IgD-negative memory B cell (primary cell): ENCODE measurements around the gene FANCE. TPM values are rescaled to one million over a fixed set of nuclear protein-coding genes. Genes with fewer than 3 reads are reported as not detected.

Source experiments
- H3K27ac Mint-ChIP-seq, 3 donors: one replicate each; pipeline ENCODE4 v1.8.0; 2020 to 2022; ENCODE audit warnings: mild to moderate bottlenecking in 3 of 3, mixed read lengths in 3 of 3, moderate library complexity in 1 of 3
- H3K27me3 Mint-ChIP-seq: one replicate; pipeline ENCODE4 v1.8.0; 2021; ENCODE audit warnings: mixed read lengths
- H3K36me3 Mint-ChIP-seq: one replicate; pipeline ENCODE4 v1.8.0; 2020; ENCODE audit warnings: mild to moderate bottlenecking, mixed read lengths
- H3K4me1 Mint-ChIP-seq, 3 donors: one replicate each; pipeline ENCODE4 v1.8.0; 2020 to 2022; ENCODE audit warnings: mixed read lengths in 3 of 3, mild to moderate bottlenecking in 1 of 3
- H3K4me3 Mint-ChIP-seq, 4 donors: one replicate each; pipeline ENCODE4 v1.8.0; 2020 to 2022; ENCODE audit warnings: mild to moderate bottlenecking in 4 of 4, mixed read lengths in 4 of 4, moderate library complexity in 3 of 4
- H3K9me3 Mint-ChIP-seq, 3 donors: one replicate each; pipeline ENCODE4 v1.8.0; 2020 to 2021; ENCODE audit warnings: mixed read lengths in 3 of 3, mild to moderate bottlenecking in 1 of 3
- polyA plus RNA-seq: library from polyadenylated mRNA; unstranded; fragments of 300-500 nt; fragmentation: Illumina TruSeq; gene quantifications from one replicate; pipeline ENCODE4 v1.2.3, GENCODE V29; 2021

FANCE gene
- polyA plus RNA-seq, 1 donor from 2014 or later: 5.8 TPM

DNA sequence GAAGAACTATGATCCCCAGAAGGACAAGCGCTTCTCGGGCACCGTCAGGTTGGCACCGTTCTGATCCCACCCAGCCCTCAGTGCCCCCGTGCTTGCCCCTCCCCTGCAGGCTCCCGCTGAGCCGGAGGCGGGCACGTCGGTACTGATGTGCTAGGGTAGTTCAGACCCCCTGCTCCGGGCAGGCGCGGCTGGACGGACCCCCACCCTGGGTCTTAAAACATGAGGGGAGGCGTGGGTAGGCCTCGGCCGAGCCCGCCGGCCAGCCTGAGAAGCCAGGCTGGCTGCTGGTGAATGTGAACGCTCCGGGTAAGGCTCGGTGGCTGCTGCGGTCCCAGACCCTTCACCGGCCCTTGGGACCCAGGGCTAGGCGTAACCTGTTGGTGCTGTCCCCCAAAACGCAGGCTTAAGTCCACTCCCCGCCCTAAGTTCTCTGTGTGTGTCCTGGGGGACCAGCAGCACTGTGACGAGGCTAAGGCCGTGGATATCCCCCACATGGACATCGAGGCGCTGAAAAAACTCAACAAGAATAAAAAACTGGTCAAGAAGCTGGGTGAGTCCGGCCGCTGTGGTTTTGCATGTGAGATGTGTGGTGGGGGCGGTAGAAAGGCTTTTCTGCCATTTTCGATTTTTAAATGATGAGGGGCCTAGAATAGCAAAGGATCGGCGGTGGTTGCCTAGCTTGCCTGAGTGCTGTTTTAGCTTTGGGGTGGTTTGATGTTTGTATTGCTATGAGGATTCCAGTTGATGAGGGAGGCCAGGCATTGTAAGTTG, 17.0 kb downstream of the FANCE start:
- Mint-ChIP-seq H3K9me3 (no peaks in the 10 kb centered on the region), H3K4me1 (peaks cover 18 to 30% (median 29%) of the 10 kb centered on the region in 3 donors), H3K27me3 (no peaks in the 10 kb centered on the region), H3K4me3 (peak overlapping the region; percentile 92 to 99 (median 98)), H3K36me3 (peaks cover 2% of the 10 kb centered on the region), H3K27ac (peak overlapping the region; percentile 96 to 99 (median 99))

DNA sequence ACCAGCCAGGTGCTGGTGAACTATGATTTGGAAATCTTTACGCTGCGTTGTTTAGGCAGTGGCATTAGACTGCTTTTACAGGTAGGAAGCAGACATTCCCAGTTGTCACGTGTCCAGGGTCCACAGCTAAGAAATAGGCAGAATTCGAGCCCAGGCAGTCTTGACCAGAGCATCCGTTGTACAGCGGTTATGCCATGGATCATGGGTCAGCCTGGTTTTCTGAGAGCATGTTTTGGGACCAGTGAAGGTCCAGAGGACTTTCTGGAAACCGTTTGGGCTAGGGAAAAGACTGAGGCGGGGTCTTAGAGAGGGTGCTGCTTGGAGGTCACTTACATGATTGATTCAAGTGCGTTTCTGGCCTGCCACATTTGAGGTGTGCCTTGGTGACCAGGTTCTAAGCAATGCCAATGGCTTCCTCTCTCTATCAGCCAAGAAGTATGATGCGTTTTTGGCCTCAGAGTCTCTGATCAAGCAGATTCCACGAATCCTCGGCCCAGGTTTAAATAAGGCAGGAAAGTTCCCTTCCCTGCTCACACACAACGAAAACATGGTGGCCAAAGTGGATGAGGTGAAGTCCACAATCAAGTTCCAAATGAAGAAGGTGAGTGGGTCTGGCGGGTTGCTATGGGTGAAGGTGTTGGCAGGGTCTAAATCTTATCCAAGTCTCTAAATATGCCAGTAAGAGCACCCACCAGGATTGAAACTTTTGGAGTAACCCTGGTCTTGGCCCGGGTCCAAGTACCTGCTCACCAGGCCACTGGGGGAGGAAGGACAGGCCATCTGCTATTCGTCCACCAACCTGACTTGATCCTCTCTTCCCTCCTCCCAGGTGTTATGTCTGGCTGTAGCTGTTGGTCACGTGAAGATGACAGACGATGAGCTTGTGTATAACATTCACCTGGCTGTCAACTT, 17.9 kb downstream of the FANCE start:
- Mint-ChIP-seq H3K27me3 (no peaks in the 10 kb centered on the region), H3K9me3 (no peaks in the 10 kb centered on the region), H3K36me3 (peaks cover 2% of the 10 kb centered on the region), H3K4me1 (peaks cover 18 to 30% (median 29%) of the 10 kb centered on the region in 3 donors), H3K4me3 (peak overlapping the region; percentile 92 to 99 (median 98)), H3K27ac (peak overlapping the region; percentile 96 to 99 (median 99))

GRCh38 chr6:35470663-35471120, 18.6 kb downstream of the FANCE start:
- Mint-ChIP-seq H3K4me1 (peaks cover 18 to 30% (median 29%) of the 10 kb centered on the region in 3 donors), H3K9me3 (no peaks in the 10 kb centered on the region), H3K27me3 (no peaks in the 10 kb centered on the region), H3K27ac (peak overlapping the region; percentile 58 to 99 (median 96)), H3K4me3 (peak overlapping the region; percentile 92 to 99 (median 98)), H3K36me3 (peaks cover 2% of the 10 kb centered on the region)

DNA sequence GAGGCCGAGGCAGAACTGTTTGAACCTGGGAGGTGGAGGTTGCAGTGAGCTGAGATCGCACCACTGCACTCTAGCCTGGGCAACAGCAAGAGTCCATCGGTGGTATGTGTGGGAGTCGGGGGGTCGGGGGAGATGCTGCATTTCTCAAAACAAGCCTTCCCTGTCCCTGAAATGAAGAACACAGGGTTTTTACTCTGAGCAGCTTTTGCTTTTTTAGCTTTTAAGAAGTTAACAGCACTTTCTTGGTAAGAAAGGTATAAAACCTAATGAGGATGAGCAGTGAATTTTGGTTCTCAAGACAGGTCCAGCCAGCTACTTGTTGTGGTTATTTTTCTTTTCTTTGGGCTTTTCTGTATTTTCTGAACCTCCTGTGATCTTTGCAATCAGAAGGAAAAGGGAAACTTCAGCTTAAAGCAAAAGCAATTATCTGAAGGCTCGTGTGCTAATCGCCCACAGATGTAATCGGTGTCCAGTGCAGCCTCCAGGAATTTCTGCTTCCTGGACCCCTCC, 19.8 kb downstream of the FANCE start:
- Mint-ChIP-seq H3K9me3 (no peaks in the 10 kb centered on the region), H3K27ac (peak overlapping the region in 2 of 3 donors; percentile 96 to 99), H3K27me3 (no peaks in the 10 kb centered on the region), H3K4me3 (peak overlapping the region in 1 of 4 donors; percentile 99), H3K36me3 (peaks cover 2% of the 10 kb centered on the region), H3K4me1 (peaks cover 22 to 30% (median 29%) of the 10 kb centered on the region in 3 donors)

DNA sequence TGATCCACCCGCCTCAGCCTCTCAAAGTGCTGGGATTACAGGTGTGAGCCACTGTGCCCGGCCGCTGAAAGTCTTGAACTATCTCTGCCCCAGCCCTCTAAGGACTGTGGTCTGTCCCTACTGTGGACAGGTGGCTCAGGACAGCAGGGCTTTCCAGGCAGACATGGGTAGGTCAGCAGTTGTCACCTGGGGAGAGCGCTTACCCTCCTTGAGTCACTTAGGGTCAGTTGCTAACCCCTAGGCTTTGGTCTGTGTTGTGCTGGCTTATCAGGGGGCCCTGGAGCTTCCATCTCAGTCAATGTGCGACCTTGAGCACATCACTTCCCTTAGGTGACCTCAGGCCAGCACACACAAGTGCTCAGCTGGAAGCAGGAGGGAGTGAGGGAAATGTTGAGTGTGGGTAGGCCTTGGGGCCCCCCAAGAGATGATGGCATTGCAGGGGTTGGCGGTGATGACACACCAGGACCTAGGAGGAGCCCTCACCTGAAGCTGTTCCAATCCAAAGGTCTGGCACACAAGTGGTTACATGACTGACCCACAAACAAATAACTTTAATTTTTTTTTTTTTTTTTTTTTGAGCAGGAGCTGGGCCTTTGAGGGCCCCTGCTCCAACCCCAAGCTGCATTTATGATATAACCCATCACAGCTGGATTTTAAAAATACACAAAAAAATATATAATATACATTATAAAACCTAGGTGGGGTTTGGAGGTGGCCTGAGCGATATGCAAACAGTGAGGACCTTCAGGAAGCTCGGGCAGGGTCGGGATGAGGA, 21.1 kb downstream of the FANCE start:
- Mint-ChIP-seq H3K27ac (peak overlapping the region in 2 of 3 donors; percentile 27 to 72), H3K36me3 (peaks cover 2% of the 10 kb centered on the region), H3K4me1 (peaks cover 19 to 25% (median 22%) of the 10 kb centered on the region in 3 donors), H3K9me3 (no peaks in the 10 kb centered on the region), H3K27me3 (no peaks in the 10 kb centered on the region), H3K4me3 (no peak overlapping the region)

DNA sequence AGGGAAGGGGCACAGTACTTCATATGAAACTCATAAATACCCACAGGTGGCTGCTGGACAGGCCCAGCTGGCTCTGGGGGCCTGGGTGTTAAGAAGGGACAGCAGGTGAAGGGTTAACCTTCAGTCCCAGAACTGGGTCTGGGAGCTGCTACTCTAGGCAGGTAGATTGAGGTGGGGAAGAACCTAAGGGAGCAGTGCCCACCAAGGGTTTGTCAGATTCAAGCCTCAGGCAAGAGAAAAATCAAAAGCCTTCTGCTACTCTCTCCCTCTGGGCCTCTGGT, 21.7 kb downstream of the FANCE start:
- Mint-ChIP-seq H3K27me3 (no peaks in the 10 kb centered on the region), H3K4me3 (no peak overlapping the region), H3K27ac (peak overlapping the region in 2 of 3 donors; percentile 27 to 72), H3K4me1 (peaks cover 16 to 25% (median 22%) of the 10 kb centered on the region in 3 donors), H3K36me3 (peaks cover 2% of the 10 kb centered on the region), H3K9me3 (no peaks in the 10 kb centered on the region)

- H3K36me3 Mint-ChIP-seq: peaks cover 2% of the 10 kb centered on the region
- H3K27me3 Mint-ChIP-seq: no peaks in the 10 kb centered on the region
- H3K4me3 Mint-ChIP-seq: peak overlapping the region in 1 of 4 donors; percentile 70
- H3K4me1 Mint-ChIP-seq: peaks cover 14 to 23% (median 22%) of the 10 kb centered on the region in 3 donors
- no peaks in the 10 kb centered on the region for H3K9me3 Mint-ChIP-seq
- H3K27ac Mint-ChIP-seq: peak overlapping the region in 1 of 3 donors; percentile 72
These were observed 22.2 kb downstream of the FANCE start for GRCh38 chr6:35474131-35474941.

- no peak overlapping the region for H3K27ac Mint-ChIP-seq
These were observed 22.9 kb downstream of the FANCE start for GRCh38 chr6:35474942-35475570.

GRCh38 chr6:35475573-35475972, 23.4 kb downstream of the FANCE start:
- no peaks in the 10 kb centered on the region for H3K27me3 Mint-ChIP-seq
- H3K36me3 Mint-ChIP-seq: peaks cover 2% of the 10 kb centered on the region
- H3K4me1 Mint-ChIP-seq: peaks cover 8 to 16% (median 11%) of the 10 kb centered on the region in 3 donors
- H3K27ac Mint-ChIP-seq: peak overlapping the region in 1 of 3 donors; percentile 74
- no peaks in the 10 kb centered on the region for H3K9me3 Mint-ChIP-seq
- no peak overlapping the region for H3K4me3 Mint-ChIP-seq

More at GRCh38 chr6:35474942-35475570, 22.9 kb downstream of the FANCE start:
- Mint-ChIP-seq H3K4me1 (peaks cover 10 to 17% (median 16%) of the 10 kb centered on the region in 3 donors), H3K27me3 (no peaks in the 10 kb centered on the region), H3K9me3 (no peaks in the 10 kb centered on the region), H3K4me3 (no peak overlapping the region), H3K36me3 (peaks cover 2% of the 10 kb centered on the region)

DNA sequence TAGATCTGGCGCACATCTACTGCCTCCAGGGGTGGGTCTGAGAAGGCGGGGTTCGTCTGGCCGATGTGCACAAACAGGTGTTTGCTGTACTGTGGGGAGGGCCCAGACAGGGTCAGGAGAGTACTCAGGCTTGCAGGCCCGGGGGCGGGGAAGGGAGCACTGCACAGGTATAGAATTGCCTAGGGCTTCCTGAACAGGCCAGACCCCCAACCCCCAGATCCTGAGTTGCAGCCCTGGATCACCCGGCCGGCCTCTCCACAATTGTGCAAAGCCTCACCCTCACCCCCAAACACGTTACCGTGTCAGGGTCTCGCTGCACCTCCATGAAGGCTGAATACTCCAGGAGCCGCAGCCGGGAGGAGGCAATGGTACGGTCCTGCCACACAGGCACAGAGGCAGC, 23.9 kb downstream of the FANCE start:
- Mint-ChIP-seq H3K27me3 (peaks cover under 1% of the 10 kb centered on the region), H3K4me1 (peaks cover 5 to 13% (median 6%) of the 10 kb centered on the region in 3 donors), H3K4me3 (no peak overlapping the region), H3K27ac (peak overlapping the region in 2 of 3 donors; percentile 28 to 74), H3K36me3 (no peaks in the 10 kb centered on the region), H3K9me3 (no peaks in the 10 kb centered on the region)

- Mint-ChIP-seq H3K27me3 (peaks cover 2% of the 10 kb centered on the region), H3K4me3 (no peak overlapping the region), H3K36me3 (no peaks in the 10 kb centered on the region), H3K4me1 (peaks cover under 1 to 11% (median 3%) of the 10 kb centered on the region in 3 donors), H3K9me3 (no peaks in the 10 kb centered on the region), H3K27ac (peak overlapping the region in 1 of 3 donors; percentile 23)
These were observed 24.9 kb downstream of the FANCE start for GRCh38 chr6:35477028-35477427.

DNA sequence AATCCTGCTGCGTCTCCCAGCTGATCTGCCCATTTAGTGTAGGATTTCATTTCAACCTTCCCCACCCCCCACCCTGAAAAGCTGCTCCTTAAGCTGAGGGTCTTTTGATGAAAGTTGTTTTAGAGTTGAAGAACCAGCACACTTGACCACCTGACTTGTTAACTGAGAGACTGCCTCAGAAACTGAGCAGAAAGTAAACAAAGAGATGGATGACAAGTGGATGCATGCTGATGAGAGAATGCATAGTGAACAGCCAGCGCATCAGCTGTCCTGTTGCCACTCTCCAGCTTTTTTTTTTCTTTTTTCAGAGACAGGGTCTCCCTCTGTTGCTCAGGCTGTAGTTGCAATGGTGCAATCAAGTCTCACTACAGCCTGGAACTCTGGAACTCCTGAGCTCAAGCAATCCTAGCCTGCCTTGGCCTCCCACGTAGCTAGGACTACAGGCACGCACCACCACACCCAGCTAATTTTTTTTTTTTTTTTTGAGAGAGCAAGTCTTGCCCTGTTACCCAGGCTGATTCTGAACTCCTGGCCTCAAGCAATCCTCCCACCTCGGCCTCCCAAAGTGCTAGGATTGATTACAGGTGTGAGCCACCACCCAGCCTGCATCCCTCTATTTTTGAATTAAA, 25.5 kb downstream of the FANCE start:
- Mint-ChIP-seq H3K4me3 (no peak overlapping the region), H3K36me3 (no peaks in the 10 kb centered on the region), H3K27ac (no peak overlapping the region), H3K4me1 (peaks cover 0 to 7% (median 0%) of the 10 kb centered on the region in 3 donors), H3K27me3 (peaks cover 2% of the 10 kb centered on the region), H3K9me3 (no peaks in the 10 kb centered on the region)

DNA sequence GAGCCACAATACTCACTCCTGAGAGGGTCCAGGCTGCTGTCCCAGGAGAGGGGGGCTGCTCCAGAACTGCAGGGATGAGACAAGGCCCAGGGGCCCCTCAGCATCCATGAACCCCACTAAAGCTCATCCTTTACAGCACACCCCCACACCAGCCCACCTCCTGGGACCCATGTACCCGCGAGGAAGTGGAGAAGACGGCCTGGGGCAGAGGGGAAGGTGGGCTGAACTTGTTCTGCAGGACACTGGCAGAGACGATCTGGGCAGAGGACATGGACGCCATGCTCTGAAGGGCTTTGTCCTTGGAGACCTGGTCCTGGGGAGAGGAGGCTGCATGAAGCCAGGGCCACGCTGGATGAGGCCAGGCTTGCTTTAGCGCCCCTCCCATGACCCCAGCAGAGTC, 26.1 kb downstream of the FANCE start:
- Mint-ChIP-seq H3K36me3 (no peaks in the 10 kb centered on the region), H3K4me1 (peaks cover 0 to 7% (median 0%) of the 10 kb centered on the region in 3 donors), H3K27ac (no peak overlapping the region), H3K4me3 (no peak overlapping the region), H3K27me3 (peaks cover 2% of the 10 kb centered on the region), H3K9me3 (no peaks in the 10 kb centered on the region)
